ENCODE data around the gene ABCA4. TPM values are rescaled to one million over a fixed set of nuclear protein-coding genes. Genes with fewer than 3 reads are reported as not detected.
"Not testable (repeated sequence)": the region's sequence is repeated elsewhere in the genome, so short reads cannot be mapped to it uniquely, and the experiment has no call there.

The ABCA4 gene
- total RNA-seq, 4 donors from 2014 or later = 0.49 to 2.0 (median 1.0) TPM; not detected in 1

DNA sequence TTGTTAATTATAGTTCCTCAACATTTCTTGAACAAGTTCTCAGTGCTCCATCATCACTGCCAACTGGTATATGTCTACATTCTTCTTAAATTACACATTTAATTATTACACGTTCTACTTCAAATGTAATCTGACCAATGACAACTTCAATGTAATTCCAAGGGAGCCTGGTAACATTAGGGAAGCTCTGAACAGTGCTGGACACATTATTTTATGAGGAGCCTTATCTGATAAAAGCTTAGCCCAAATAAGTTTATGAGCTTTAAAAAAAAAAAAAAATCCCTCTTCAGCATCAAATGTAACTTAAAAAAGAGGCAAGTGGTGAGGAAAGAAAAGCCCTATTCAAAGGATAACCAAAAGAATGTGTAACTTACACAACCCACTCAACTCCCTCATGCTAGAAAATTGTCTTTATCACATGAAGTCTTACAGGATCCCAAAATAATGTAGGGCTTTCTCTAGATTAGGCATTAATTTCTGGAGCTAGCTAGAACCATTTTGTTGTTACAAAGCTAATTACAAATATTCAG, 35.2 kb upstream of the ABCA4 start:
- H3K9me3 ChIP-seq = no peaks in the 10 kb centered on the region
- H3K4me1 ChIP-seq = no peaks in the 10 kb centered on the region
- H3K27ac ChIP-seq = no peak overlapping the region
- H3K36me3 ChIP-seq = no peaks in the 10 kb centered on the region
- no peak for DNase-seq
- no peak overlapping the region for H3K4me3 ChIP-seq
- intact Hi-C loops (cut with DNase I; ENCODE audit: low total_unique reads) = no loop called here
- TF ChIP-seq CTCF (IDR thresholded peaks at IDR 0.05) (no peak), POLR2A (IDR thresholded peaks at IDR 0.05) (no peak)
- no peaks in the 10 kb centered on the region for H3K27me3 ChIP-seq

- TF ChIP-seq CTCF (IDR thresholded peaks at IDR 0.05) (no peak), POLR2A (IDR thresholded peaks at IDR 0.05) (no peak)
- H3K4me1 ChIP-seq = no peaks in the 10 kb centered on the region
- H3K9me3 ChIP-seq = no peaks in the 10 kb centered on the region
- no peaks in the 10 kb centered on the region for H3K36me3 ChIP-seq
- no peaks in the 10 kb centered on the region for H3K27me3 ChIP-seq
- DNase-seq = no peak
- H3K4me3 ChIP-seq = no peak overlapping the region
- no peak overlapping the region for H3K27ac ChIP-seq
- intact Hi-C loops (cut with DNase I; ENCODE audit: low total_unique reads) = no loop called here
These were observed 34.0 kb upstream of the ABCA4 start for GRCh38 chr1:94154989-94155388.

DNA sequence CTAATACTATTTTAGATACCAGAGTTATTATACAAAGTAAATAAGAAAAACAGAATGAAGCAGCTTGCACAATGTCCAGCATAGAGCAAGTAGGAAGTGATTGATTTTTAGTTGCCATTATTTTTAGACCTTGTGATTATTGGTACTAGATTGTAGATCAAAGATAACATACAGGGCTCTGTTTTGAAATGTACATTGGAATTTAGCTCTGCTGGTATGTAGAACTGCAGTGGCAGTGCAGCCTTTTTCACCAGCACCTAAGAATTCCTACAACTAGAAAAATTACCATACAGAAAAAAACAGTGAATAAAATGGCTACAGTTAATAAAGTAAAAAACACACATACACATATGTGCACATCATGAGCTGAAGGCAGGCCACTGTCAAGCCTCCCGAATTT, 32.2 kb upstream of the ABCA4 start:
- Histone ChIP-seq H3K36me3 (no peaks in the 10 kb centered on the region), H3K27me3 (no peaks in the 10 kb centered on the region), H3K9me3 (no peaks in the 10 kb centered on the region), H3K4me1 (no peaks in the 10 kb centered on the region), H3K27ac (no peak overlapping the region), H3K4me3 (no peak overlapping the region)
- intact Hi-C loops (cut with DNase I; ENCODE audit: low total_unique reads) = no loop called here
- DNase-seq = no peak
- TF ChIP-seq POLR2A (IDR thresholded peaks at IDR 0.05) (no peak), CTCF (IDR thresholded peaks at IDR 0.05) (no peak)

GRCh38 chr1:94149166-94149565, 28.2 kb upstream of the ABCA4 start:
- H3K9me3 ChIP-seq; intact Hi-C loops (cut with DNase I; ENCODE audit: low total_unique reads); H3K4me3 ChIP-seq; DNase-seq; H3K27me3 ChIP-seq; H3K36me3 ChIP-seq; H3K4me1 ChIP-seq; H3K27ac ChIP-seq: not testable (repeated sequence)

DNA sequence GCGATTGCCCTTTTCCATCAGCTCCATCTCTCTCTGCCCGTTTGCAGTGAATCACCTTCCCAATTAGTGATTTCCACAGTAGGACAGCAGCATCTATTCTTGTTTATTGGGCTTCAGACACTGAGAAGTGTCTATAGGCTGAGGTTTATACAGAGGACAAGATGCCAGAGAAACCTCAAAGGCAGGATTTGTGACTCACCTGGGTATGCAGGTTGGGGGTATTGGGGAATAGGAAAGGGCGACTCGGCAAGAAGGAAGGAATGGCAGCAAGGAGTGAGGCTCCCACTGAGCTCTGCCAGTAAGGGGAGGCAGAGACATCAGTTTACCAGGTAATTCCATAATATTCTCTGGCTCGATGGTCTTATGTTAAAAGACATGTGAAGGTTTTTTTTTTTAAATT, 25.3 kb upstream of the ABCA4 start:
- Histone ChIP-seq H3K9me3 (no peaks in the 10 kb centered on the region), H3K4me3 (no peak overlapping the region), H3K27me3 (no peaks in the 10 kb centered on the region), H3K4me1 (no peaks in the 10 kb centered on the region), H3K36me3 (no peaks in the 10 kb centered on the region), H3K27ac (no peak overlapping the region)
- intact Hi-C loops (cut with DNase I; ENCODE audit: low total_unique reads) = no loop called here
- DNase-seq = no peak
- TF ChIP-seq CTCF (IDR thresholded peaks at IDR 0.05) (no peak), POLR2A (IDR thresholded peaks at IDR 0.05) (no peak)

GRCh38 chr1:94144836-94145235, 23.9 kb upstream of the ABCA4 start:
- Histone ChIP-seq H3K9me3 (no peaks in the 10 kb centered on the region), H3K36me3 (no peaks in the 10 kb centered on the region), H3K27me3 (no peaks in the 10 kb centered on the region), H3K27ac (no peak overlapping the region), H3K4me1 (no peaks in the 10 kb centered on the region), H3K4me3 (no peak overlapping the region)
- no peak for DNase-seq
- intact Hi-C loops (cut with DNase I; ENCODE audit: low total_unique reads) = no loop called here
- TF ChIP-seq CTCF (IDR thresholded peaks at IDR 0.05) = no peak
- no peak for TF ChIP-seq POLR2A (IDR thresholded peaks at IDR 0.05)
